KMS-11 (cell line): ENCODE results near the gene PHLDB1.
"Not testable (repeated sequence)": the region's sequence is repeated elsewhere in the genome, so short reads cannot be mapped to it uniquely, and the experiment has no call there.

ENCODE experiments used
- H2AFZ ChIP-seq: fragments of 200-600 bp; sonication (generic); 2 replicates; pipeline ENCODE4 v1.6.1; 2016; ENCODE audit warnings: antibody characterized with exemption, mixed run types, low read depth
- H3K27ac ChIP-seq: fragments of 200-600 bp; sonication (generic); 2 replicates; pipeline ENCODE4 v1.6.1; 2016; ENCODE audit warnings: mild to moderate bottlenecking, mixed run types
- H3K27me3 ChIP-seq: fragments of 200-600 bp; sonication (generic); 2 replicates; pipeline ENCODE4 v1.6.1; 2017; ENCODE audit warnings: mild to moderate bottlenecking, low read depth, mixed run types, moderate library complexity; ENCODE audit not compliant: insufficient read depth
- H3K36me3 ChIP-seq: fragments of 200-600 bp; sonication (generic); 2 replicates; pipeline ENCODE4 v1.6.1; 2017; ENCODE audit warnings: mild to moderate bottlenecking, mixed run types; ENCODE audit not compliant: insufficient read depth
- H3K4me1 ChIP-seq: fragments of 200-600 bp; sonication (generic); 2 replicates; pipeline ENCODE4 v1.6.1; 2016; ENCODE audit warnings: mild to moderate bottlenecking, low read depth, mixed run types; ENCODE audit not compliant: poor library complexity, severe bottlenecking
- H3K4me2 ChIP-seq: fragments of 200-600 bp; sonication (generic); 2 replicates; pipeline ENCODE4 v1.7.0; 2016; ENCODE audit warnings: mild to moderate bottlenecking, mixed run types
- H3K4me3 ChIP-seq: fragments of 200-600 bp; sonication (generic); IDR thresholded peaks from 2 replicates; pipeline ENCODE4 v1.6.1; 2017; ENCODE audit warnings: low read depth, low read length, mixed read lengths; ENCODE audit not compliant: insufficient read depth
- H3K79me2 ChIP-seq: fragments of 200-600 bp; sonication (generic); 2 replicates; pipeline ENCODE4 v1.6.1; 2016; ENCODE audit warnings: low read depth, mixed run types; ENCODE audit not compliant: insufficient read depth
- H3K9ac ChIP-seq: fragments of 200-600 bp; sonication (generic); 2 replicates; pipeline ENCODE4 v1.6.1; 2016; ENCODE audit warnings: mild to moderate bottlenecking, mixed run types
- H4K20me1 ChIP-seq: fragments of 200-600 bp; sonication (generic); 2 replicates; pipeline ENCODE4 v1.6.1; 2016; ENCODE audit warnings: mild to moderate bottlenecking, mixed run types; ENCODE audit not compliant: insufficient read depth
- CTCF ChIP-seq: fragments of 200-600 bp; sonication (generic); conservative IDR thresholded peaks from 2 replicates; pipeline ENCODE4 v1.6.1; 2017; ENCODE audit warnings: low read depth, mild to moderate bottlenecking, antibody characterized with exemption, low read length, moderate library complexity, mixed read lengths

PHLDB1 gene

GRCh38 chr11:118684187-118684586, 76.8 kb downstream of the PHLDB1 start:
- Histone ChIP-seq H3K4me2 (no peak overlapping the region), H3K4me3 (no peak overlapping the region), H4K20me1 (no peaks in the 10 kb centered on the region), H3K36me3 (no peaks in the 10 kb centered on the region), H3K27ac (no peak overlapping the region), H3K79me2 (no peaks in the 10 kb centered on the region), H2AFZ (no peak overlapping the region), H3K27me3 (no peaks in the 10 kb centered on the region), H3K4me1 (no peaks in the 10 kb centered on the region), H3K9ac (no peak overlapping the region)
- TF ChIP-seq CTCF = no peak

GRCh38 chr11:118687906-118688305, 80.5 kb downstream of the PHLDB1 start:
- H3K27me3 ChIP-seq = no peaks in the 10 kb centered on the region
- H3K9ac ChIP-seq = no peak overlapping the region
- H3K27ac ChIP-seq = no peak overlapping the region
- H3K4me1 ChIP-seq = peaks cover 22% of the 10 kb centered on the region
- no peak overlapping the region for H2AFZ ChIP-seq
- no peaks in the 10 kb centered on the region for H3K79me2 ChIP-seq
- H3K36me3 ChIP-seq = no peaks in the 10 kb centered on the region
- no peak overlapping the region for H3K4me3 ChIP-seq
- no peak overlapping the region for H3K4me2 ChIP-seq
- H4K20me1 ChIP-seq = no peaks in the 10 kb centered on the region
- no peak for TF ChIP-seq CTCF

- H3K27ac ChIP-seq, H4K20me1 ChIP-seq, H2AFZ ChIP-seq, H3K27me3 ChIP-seq, H3K79me2 ChIP-seq, H3K36me3 ChIP-seq, H3K9ac ChIP-seq, H3K4me2 ChIP-seq, H3K4me3 ChIP-seq: not testable (repeated sequence)
- peaks cover 26% of the 10 kb centered on the region for H3K4me1 ChIP-seq
Measured at GRCh38 chr11:118688339-118688738, 80.9 kb downstream of the PHLDB1 start.

- TF ChIP-seq CTCF = no peak
- Histone ChIP-seq H3K4me3 (no peak overlapping the region), H3K27me3 (no peaks in the 10 kb centered on the region), H3K79me2 (no peaks in the 10 kb centered on the region), H3K4me1 (peaks cover 31% of the 10 kb centered on the region), H3K36me3 (no peaks in the 10 kb centered on the region), H3K4me2 (no peak overlapping the region), H4K20me1 (no peaks in the 10 kb centered on the region), H2AFZ (peak overlapping the region; percentile 41; the same call in 1 of the 2 replicates), H3K27ac (no peak overlapping the region), H3K9ac (no peak overlapping the region)
Measured at GRCh38 chr11:118688851-118689502, 81.6 kb downstream of the PHLDB1 start.

- H3K36me3 ChIP-seq = no peaks in the 10 kb centered on the region
- no peak for TF ChIP-seq CTCF
- no peaks in the 10 kb centered on the region for H4K20me1 ChIP-seq
- no peaks in the 10 kb centered on the region for H3K79me2 ChIP-seq
- H3K27me3 ChIP-seq = no peaks in the 10 kb centered on the region
- H3K9ac ChIP-seq = no peak overlapping the region
- H3K27ac ChIP-seq = no peak overlapping the region
- no peak overlapping the region for H3K4me3 ChIP-seq
- no peak overlapping the region for H3K4me2 ChIP-seq
- H2AFZ ChIP-seq = peak overlapping the region; percentile 41; the same call in 1 of the 2 replicates
- H3K4me1 ChIP-seq = peaks cover 31% of the 10 kb centered on the region
Measured at GRCh38 chr11:118689503-118689851, 82.1 kb downstream of the PHLDB1 start.
